Right lobe of liver (tissue), 6 donors: ENCODE measurements around the gene C1R. TPM values are rescaled to one million over a fixed set of nuclear protein-coding genes. Genes with fewer than 3 reads are reported as not detected.

Experiments used
- ATAC-seq, 4 donors: fragments of 200-7000 bp; cut with Tn5 transposase; one replicate each; pipeline ENCODE4 v1.9.1; 2020; ENCODE audit warnings: mild to moderate bottlenecking in 4 of 4, moderate library complexity in 4 of 4
- DNase-seq, 3 donors: peaks; one replicate each; pipeline ENCODE4 v3.0.0-alpha.2; 2020
- H3K27ac ChIP-seq, 3 donors: fragments of 200-600 bp; one replicate each; pipeline ENCODE4 v1.8.0; 2022
- H3K27me3 ChIP-seq, 2 donors: fragments of 200-600 bp; one replicate each; pipeline ENCODE4 v1.8.0; 2022
- H3K36me3 ChIP-seq, 4 donors: fragments of 200-600 bp; sonication (generic) in 1 of 4; one replicate each; pipeline versions ENCODE4 v1.5.1 to v1.8.0; 2017 to 2022; ENCODE audit warnings: control low read depth in 1 of 4
- H3K4me1 ChIP-seq, 4 donors: fragments of 200-600 bp; sonication (generic) in 1 of 4; one replicate each; pipeline versions ENCODE4 v1.5.1 to v1.8.0; 2017 to 2022; ENCODE audit warnings: control low read depth in 1 of 4
- H3K4me3 ChIP-seq, 3 donors: fragments of 200-600 bp; one replicate each; pipeline ENCODE4 v1.8.0; 2022
- H3K9me3 ChIP-seq, 4 donors: fragments of 200-600 bp; sonication (generic) in 1 of 4; one replicate each; pipeline versions ENCODE4 v1.5.1 to v1.8.0; 2017 to 2022; ENCODE audit warnings: control low read depth in 1 of 4
- CTCF ChIP-seq, 4 donors: fragments of 200-600 bp in 3 of 4; fragments of 450-650 bp in 1 of 4; IDR thresholded peaks; one replicate each; pipeline versions ENCODE4 v1.5.1 to v1.8.0; 2016 to 2022; ENCODE audit warnings: antibody characterized with exemption in 4 of 4, mild to moderate bottlenecking in 2 of 4
- POLR2A ChIP-seq: fragments of 450-650 bp; IDR thresholded peaks from one replicate; pipeline ENCODE4 v1.6.1; 2017; ENCODE audit warnings: antibody characterized with exemption, mild to moderate bottlenecking
- WGBS: methylation state at CpG from one replicate; pipeline ENCODE4 v1.1.6; 2018; ENCODE audit warnings: low coverage, low lambda C conversion rate; ENCODE audit not compliant: insufficient coverage; ENCODE audit errors: missing lambda C conversion rate; 5-methylcytosine and 5-hydroxymethylcytosine counted together
- intact Hi-C, 2 donors: fragments of 100-400 bp; cut with DNase I; formaldehyde crosslinking; loops; one replicate each; pipeline versions ENCODE4 v1.11.2 to v1.14.1; 2022
- total RNA-seq, 6 experiments: library from RNA; depleted of rRNA in 2 of 6; stranded (reverse); fragments of >200 nt in 2 of 6; fragmentation: NEBNext Ultra II Directional in 3 of 6; extraction: Animal tissue kit (Norgen Biotek cat#: 25700) in 3 of 6; gene quantifications; one replicate each; pipeline versions ENCODE4 v1.1.0 to v1.2.4, GENCODE V29; 2016 to 2023
- donor health status: DM: no; HTN: yes; CAD: no.
- donor health status: DM: no; HTN: no; CAD: no.
- donor health status: DM: no; HTN: no; CAD: no.
- donor health status: DM: no; HTN: yes; CAD: no.
- donor health status: DM: no; HTN: yes; CAD: no.

The C1R gene
- total RNA-seq, 6 experiments from 2014 or later = 1,157 to 2,557 (median 1,950) TPM

- Histone ChIP-seq H3K4me3 (no peak overlapping the region), H3K4me1 (peaks cover under 1 to 43% (median 25%) of the 10 kb centered on the region in 4 donors), H3K36me3 (peaks cover 0 to 9% (median 3%) of the 10 kb centered on the region in 4 donors), H3K9me3 (no peaks in the 10 kb centered on the region), H3K27me3 (no peaks in the 10 kb centered on the region), H3K27ac (no peak overlapping the region)
- intact Hi-C loops = no loop called here
- DNase-seq = no peak
- WGBS = 53% methylated on average over 3 of the region's 3 CpGs
- ATAC-seq = no peak
- no peak for TF ChIP-seq CTCF (IDR thresholded peaks at IDR 0.05)
- no peak for TF ChIP-seq POLR2A
Measured at GRCh38 chr12:7075939-7076338, 16.3 kb downstream of the C1R start.

GRCh38 chr12:7075518-7075917, 16.7 kb downstream of the C1R start:
- no peak overlapping the region for H3K4me3 ChIP-seq
- peaks cover 0 to 9% (median 2%) of the 10 kb centered on the region in 4 donors for H3K36me3 ChIP-seq
- DNase-seq = no peak
- H3K9me3 ChIP-seq = no peaks in the 10 kb centered on the region
- no peak for ATAC-seq
- H3K27me3 ChIP-seq = no peaks in the 10 kb centered on the region
- no peak overlapping the region for H3K27ac ChIP-seq
- intact Hi-C loops = no loop called here
- H3K4me1 ChIP-seq = peaks cover 0 to 43% (median 25%) of the 10 kb centered on the region in 4 donors
- TF ChIP-seq CTCF (IDR thresholded peaks at IDR 0.05) (no peak), POLR2A (no peak)
- WGBS = 100% methylated on average over 1 of the region's 3 CpGs

GRCh38 chr12:7073946-7074345, 18.3 kb downstream of the C1R start:
- 25% methylated on average over 1 of the region's 1 CpG for WGBS
- peaks cover 0 to 45% (median 23%) of the 10 kb centered on the region in 4 donors for H3K4me1 ChIP-seq
- ATAC-seq (no peak), DNase-seq (no peak)
- peaks cover 0 to 21% (median 6%) of the 10 kb centered on the region in 4 donors for H3K36me3 ChIP-seq
- H3K27ac ChIP-seq = peak overlapping the region in 1 of 3 donors; percentile 3
- no peak for TF ChIP-seq POLR2A
- TF ChIP-seq CTCF (IDR thresholded peaks at IDR 0.05) = no peak
- no peaks in the 10 kb centered on the region for H3K9me3 ChIP-seq
- no peaks in the 10 kb centered on the region for H3K27me3 ChIP-seq
- intact Hi-C loops = no loop called here
- no peak overlapping the region for H3K4me3 ChIP-seq

GRCh38 chr12:7072554-7072953, 19.7 kb downstream of the C1R start:
- no peak for DNase-seq
- peak overlapping the region in 2 of 3 donors; percentile 33 to 82 for H3K27ac ChIP-seq
- peaks cover 0 to 50% (median 25%) of the 10 kb centered on the region in 4 donors for H3K4me1 ChIP-seq
- intact Hi-C loops = no loop called here
- H3K36me3 ChIP-seq = peaks cover 0 to 32% (median 10%) of the 10 kb centered on the region in 4 donors
- H3K27me3 ChIP-seq = no peaks in the 10 kb centered on the region
- ATAC-seq = no peak
- no peak overlapping the region for H3K4me3 ChIP-seq
- WGBS = 63% methylated on average over 6 of the region's 6 CpGs
- H3K9me3 ChIP-seq = no peaks in the 10 kb centered on the region
- TF ChIP-seq POLR2A = no peak
- no peak for TF ChIP-seq CTCF (IDR thresholded peaks at IDR 0.05)
